ENCODE measurements around the gene NME1. TPM values are rescaled to one million over a fixed set of nuclear protein-coding genes. Genes with fewer than 3 reads are reported as not detected.
A peak's percentile ranks its signal among the peaks of the same experiment; 100 is the strongest.
"Not testable (repeated sequence)": the region's sequence is repeated elsewhere in the genome, so short reads cannot be mapped to it uniquely, and the experiment has no call there.

Gene NME1
- total and polyA plus RNA-seq, 3 donors from 2014 or later = 37.3 to 53.7 (median 52.3) TPM

- peak; percentile 93 for DNase-seq
- H3K4me1 ChIP-seq = peaks cover 17% of the 10 kb centered on the region
- no peaks in the 10 kb centered on the region for H3K9me3 ChIP-seq
- H3K27ac ChIP-seq = peak overlapping the region; percentile 95 to 100
- H3K4me3 ChIP-seq = peak overlapping the region; percentile 47 to 99
- H3K36me3 ChIP-seq (ENCODE audit: low read depth, missing control alignments) = no peaks in the 10 kb centered on the region
- intact Hi-C loops (cut with DNase I; ENCODE audit: low total_unique reads) = no loop called here
- WGBS, 2 donors = 23 to 29% methylated on average over 13 to 23 of the region's 23 CpGs
- TF ChIP-seq, protein P1, sequence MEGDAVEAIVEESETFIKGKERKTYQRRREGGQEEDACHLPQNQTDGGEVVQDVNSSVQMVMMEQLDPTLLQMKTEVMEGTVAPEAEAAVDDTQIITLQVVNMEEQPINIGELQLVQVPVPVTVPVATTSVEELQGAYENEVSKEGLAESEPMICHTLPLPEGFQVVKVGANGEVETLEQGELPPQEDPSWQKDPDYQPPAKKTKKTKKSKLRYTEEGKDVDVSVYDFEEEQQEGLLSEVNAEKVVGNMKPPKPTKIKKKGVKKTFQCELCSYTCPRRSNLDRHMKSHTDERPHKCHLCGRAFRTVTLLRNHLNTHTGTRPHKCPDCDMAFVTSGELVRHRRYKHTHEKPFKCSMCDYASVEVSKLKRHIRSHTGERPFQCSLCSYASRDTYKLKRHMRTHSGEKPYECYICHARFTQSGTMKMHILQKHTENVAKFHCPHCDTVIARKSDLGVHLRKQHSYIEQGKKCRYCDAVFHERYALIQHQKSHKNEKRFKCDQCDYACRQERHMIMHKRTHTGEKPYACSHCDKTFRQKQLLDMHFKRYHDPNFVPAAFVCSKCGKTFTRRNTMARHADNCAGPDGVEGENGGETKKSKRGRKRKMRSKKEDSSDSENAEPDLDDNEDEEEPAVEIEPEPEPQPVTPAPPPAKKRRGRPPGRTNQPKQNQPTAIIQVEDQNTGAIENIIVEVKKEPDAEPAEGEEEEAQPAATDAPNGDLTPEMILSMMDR (IDR thresholded peaks at IDR 0.05) = no peak
- peak; percentile 58 for TF ChIP-seq POLR2A (IDR thresholded peaks at IDR 0.05)
- no peaks in the 10 kb centered on the region for H3K27me3 ChIP-seq
These were observed 31.5 kb upstream of the NME1 start for GRCh38 chr17:51121620-51122472.

DNA sequence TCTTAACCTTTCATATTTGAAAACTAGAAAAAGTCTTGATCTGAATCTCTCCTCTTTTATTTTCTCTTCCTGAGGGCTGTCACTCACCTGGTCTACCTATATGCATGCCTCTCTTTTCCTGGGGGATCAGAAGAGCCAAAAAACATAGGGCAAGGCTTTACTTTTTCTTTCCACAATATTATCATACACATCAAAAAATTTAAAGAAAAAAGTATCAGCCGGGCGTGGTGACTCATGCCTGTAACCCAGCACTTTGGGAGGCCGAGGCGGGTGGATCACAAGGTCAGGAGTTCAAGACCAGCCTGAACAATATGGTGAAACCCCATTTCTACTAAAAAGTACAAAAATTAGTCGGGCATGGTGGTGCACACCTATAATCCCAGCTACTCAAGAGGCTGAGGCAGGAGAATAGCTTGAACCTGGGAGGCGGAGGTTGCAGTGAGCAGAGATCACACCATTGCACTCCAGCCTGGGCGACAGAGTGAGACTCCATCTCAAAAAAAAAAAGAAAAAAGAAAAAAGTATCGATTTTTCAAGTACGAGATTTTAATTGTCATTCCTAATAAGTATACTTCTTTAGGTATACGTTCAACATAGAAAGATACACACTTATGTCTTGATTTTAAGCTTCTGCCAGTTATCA lies 30.8 kb upstream of the NME1 start:
- WGBS, 2 donors = 69 to 81% methylated on average over 10 of the region's 10 CpGs
- Histone ChIP-seq H3K4me3 (peak overlapping the region in 1 of 2 donors; percentile 99), H3K4me1 (peaks cover 17% of the 10 kb centered on the region), H3K27ac (peak overlapping the region; percentile 95 to 100)
- H3K9me3 ChIP-seq; H3K27me3 ChIP-seq; H3K36me3 ChIP-seq (ENCODE audit: low read depth, missing control alignments); intact Hi-C loops (cut with DNase I; ENCODE audit: low total_unique reads); DNase-seq: not testable (repeated sequence)

DNA sequence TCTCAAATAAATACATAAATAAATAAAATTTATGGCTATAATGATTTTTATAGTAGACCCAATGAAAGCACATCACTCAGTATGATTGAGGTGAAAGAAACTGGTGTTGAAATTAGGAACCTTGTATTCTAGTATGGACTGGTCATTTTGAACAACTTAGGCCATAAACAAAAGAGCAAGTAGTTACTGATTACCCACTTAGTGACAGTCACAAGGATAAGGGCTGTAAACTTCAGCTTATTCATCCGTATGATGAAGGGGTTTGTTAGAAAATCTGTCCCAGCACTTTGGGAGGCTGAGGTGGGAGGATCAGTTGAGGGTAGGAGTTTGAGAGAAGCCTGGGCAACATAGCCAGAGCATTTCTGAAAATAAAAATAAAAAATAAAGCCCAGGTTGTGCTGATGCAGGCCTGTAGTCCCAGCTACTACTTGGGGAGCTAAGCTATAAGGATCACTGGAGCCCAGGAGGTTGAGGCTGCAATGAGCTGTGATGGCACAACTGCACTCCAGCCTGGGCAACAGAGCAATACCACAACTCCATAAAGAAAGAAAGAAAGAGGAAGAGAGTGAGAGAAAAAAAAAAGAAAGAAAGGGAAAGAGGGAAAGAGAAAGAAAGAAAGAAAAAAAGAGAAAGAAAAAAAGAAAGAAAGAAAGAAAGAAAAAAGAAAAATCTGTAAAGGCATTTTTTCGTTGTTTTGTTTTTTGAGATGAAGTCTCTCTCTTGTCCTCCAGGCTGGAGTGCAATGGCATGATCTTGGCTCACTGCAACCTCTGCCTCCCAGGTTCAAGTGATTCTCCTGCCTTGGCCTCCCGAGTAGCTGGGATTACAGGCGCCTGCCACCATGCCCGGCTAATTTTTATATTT lies 28.5 kb upstream of the NME1 start:
- intact Hi-C loops (cut with DNase I; ENCODE audit: low total_unique reads) = no loop called here
- Histone ChIP-seq H3K27ac (no peak overlapping the region), H3K27me3 (no peaks in the 10 kb centered on the region)

GRCh38 chr17:51128076-51128475 lies 25.3 kb upstream of the NME1 start:
- DNase-seq = no peak
- Histone ChIP-seq H3K36me3 (ENCODE audit: low read depth, missing control alignments) (no peaks in the 10 kb centered on the region), H3K9me3 (no peaks in the 10 kb centered on the region), H3K27ac (peak overlapping the region in 1 of 2 donors; percentile 19), H3K27me3 (no peaks in the 10 kb centered on the region), H3K4me1 (no peaks in the 10 kb centered on the region), H3K4me3 (no peak overlapping the region)
- WGBS, 2 donors = 79 to 87% methylated on average over 3 of the region's 3 CpGs
- intact Hi-C loops (cut with DNase I; ENCODE audit: low total_unique reads) = no loop called here
- TF ChIP-seq POLR2A (IDR thresholded peaks at IDR 0.05) = no peak
- TF ChIP-seq, protein P1 (IDR thresholded peaks at IDR 0.05) = no peak

More for the DNA sequence above, 28.5 kb upstream of the NME1 start:
- Histone ChIP-seq H3K4me1 (peaks cover 4% of the 10 kb centered on the region), H3K36me3 (ENCODE audit: low read depth, missing control alignments) (no peaks in the 10 kb centered on the region), H3K9me3 (no peaks in the 10 kb centered on the region), H3K4me3 (no peak overlapping the region)
- no peak for DNase-seq
- WGBS, 2 donors = 83 to 89% methylated on average over 5 of the region's 5 CpGs
- TF ChIP-seq, protein P1 (IDR thresholded peaks at IDR 0.05) = no peak
- no peak for TF ChIP-seq POLR2A (IDR thresholded peaks at IDR 0.05)

GRCh38 chr17:51132964-51133319 lies 20.4 kb upstream of the NME1 start:
- intact Hi-C loops (cut with DNase I; ENCODE audit: low total_unique reads) = no loop called here
- Histone ChIP-seq H3K4me1 (no peaks in the 10 kb centered on the region), H3K36me3 (ENCODE audit: low read depth, missing control alignments) (no peaks in the 10 kb centered on the region), H3K27ac (no peak overlapping the region), H3K4me3 (no peak overlapping the region), H3K9me3 (no peaks in the 10 kb centered on the region), H3K27me3 (no peaks in the 10 kb centered on the region)
- DNase-seq = no peak
- no peak for TF ChIP-seq POLR2A (IDR thresholded peaks at IDR 0.05)
- TF ChIP-seq, protein P1 (IDR thresholded peaks at IDR 0.05) = no peak
